Measurements from ENCODE around the gene PANK2. TPM values are rescaled to one million over a fixed set of nuclear protein-coding genes. Genes with fewer than 3 reads are reported as not detected.
"Not testable (repeated sequence)": the region's sequence is repeated elsewhere in the genome, so short reads cannot be mapped to it uniquely, and the experiment has no call there.

PANK2 gene
- 10 to 100 TPM; 24.9 to 39.8 (median 33.6) TPM for polyA plus RNA-seq (ENCODE audit: insufficient read length in 4 of 4)

DNA sequence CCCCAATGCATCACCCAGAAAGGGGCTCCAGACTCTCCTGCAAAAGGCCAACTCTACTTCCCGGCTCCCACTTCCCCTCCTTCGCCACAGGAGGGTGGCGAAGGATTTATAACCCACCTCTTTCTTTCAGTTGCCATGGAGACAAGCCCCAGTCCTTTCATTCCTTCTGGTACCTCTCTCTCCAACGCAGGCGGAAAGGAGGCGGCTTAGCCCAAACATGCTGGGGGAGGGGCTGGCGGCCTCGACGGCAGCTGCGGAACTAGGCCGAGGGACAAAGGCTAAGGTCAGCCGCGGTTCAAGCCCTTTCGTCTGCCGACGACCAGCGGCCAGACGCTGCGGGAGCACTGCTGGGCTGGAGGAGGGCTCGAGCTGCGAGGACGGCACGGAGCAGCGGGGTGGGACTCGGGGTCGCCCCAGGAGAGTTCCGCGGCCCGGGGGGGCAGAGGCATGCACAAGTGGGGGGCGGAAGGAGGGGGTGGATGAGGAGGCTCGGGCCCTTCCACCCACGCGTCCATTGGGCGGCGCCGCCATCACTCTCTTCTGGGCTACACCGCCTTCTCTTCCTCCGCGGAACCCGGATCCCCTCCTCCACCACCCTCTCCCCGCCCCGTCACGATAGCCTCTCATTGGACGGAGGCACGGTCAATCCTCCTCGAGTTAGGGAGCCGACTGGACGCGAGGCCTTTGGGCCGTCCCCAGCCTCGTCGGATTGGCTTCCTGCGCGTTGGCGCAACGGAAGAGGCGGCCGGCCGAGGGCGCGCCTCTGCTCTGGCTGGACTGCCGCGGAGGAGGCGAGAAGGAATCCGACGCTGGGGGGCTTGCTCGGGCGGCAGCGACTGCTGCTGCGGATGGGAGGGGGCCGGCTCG is at the start of gene PANK2:
TSS of gene PANK2 (plus strand) at position 766 of the 867 bp plus-strand sequence.
- DNase-seq (ENCODE audit: low read depth in 4 of 4, low spot score in 3 of 4): peak; percentile 96 to 99 (median 98)

- DNase-seq (ENCODE audit: low read depth in 4 of 4, low spot score in 3 of 4): not testable (repeated sequence)
Measured at GRCh38 chr20:3840201-3840600, 49.0 kb upstream of the PANK2 start.

DNA sequence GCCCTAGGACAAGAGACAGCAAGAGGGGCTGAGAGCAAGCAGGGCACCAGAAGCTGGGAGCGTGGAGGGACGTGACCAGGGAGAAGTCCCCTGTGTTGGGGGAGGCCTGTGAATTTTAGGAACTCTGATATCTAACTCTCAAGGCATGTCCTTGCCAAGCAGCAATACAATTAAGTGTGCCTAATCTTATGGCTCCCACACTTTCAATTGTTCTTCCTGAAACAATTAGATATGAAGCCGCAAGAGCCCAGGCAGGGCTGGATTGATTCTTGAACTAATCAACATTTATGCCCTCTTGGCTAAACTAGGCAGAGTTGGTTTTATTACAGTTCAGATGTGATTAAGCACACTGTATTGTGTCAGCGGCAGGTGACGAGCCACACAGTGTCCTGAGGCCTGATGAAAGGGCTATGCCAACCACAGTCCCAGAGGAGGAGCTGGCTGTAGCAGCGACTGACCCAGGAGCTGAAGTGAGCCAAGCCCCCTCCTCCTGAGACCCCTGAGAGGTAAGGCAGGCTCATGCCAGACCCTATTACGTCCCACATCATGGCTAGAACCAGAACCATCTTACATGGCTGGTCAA is 46.7 kb upstream of the PANK2 start:
- no peak for DNase-seq (ENCODE audit: low read depth in 4 of 4, low spot score in 3 of 4)

- no peak for DNase-seq (ENCODE audit: low read depth in 4 of 4, low spot score in 3 of 4)
Measured at GRCh38 chr20:3843490-3843889, 45.7 kb upstream of the PANK2 start.

DNA sequence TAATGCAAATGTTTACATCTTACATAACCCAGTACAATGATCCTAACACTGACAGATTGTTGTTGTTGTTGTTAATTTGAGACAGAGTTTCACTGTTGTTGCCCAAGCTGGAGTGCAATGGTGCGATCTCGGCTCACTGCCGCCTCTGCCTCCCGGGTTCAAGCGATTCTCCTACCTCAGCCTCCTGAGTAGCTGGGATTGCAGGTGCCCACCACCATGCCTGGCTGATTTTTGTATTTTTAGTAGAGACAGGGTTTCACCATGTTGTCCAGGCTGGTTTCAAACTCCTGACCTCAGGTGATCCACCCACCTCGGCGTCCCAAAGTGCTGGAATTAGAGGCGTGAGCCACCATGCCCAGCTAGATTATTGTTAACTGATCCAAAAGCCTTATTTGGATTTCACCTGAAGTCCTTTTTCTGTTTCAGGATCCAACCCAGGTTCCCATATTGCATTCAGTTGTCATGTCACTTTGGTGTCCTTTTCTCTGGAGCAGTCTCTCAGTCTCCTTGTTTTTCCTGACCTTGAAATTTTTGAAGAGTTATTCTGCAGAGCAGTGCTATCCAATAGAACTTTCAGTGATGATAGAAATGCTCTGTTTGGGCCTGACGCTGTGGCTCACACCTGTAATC is 45.1 kb upstream of the PANK2 start:
- not testable (repeated sequence) for DNase-seq (ENCODE audit: low read depth in 4 of 4, low spot score in 3 of 4)

- DNase-seq (ENCODE audit: low read depth in 4 of 4, low spot score in 3 of 4): peak in 1 of 4 donors; percentile 31
Measured at GRCh38 chr20:3846378-3846739, 42.8 kb upstream of the PANK2 start.

DNA sequence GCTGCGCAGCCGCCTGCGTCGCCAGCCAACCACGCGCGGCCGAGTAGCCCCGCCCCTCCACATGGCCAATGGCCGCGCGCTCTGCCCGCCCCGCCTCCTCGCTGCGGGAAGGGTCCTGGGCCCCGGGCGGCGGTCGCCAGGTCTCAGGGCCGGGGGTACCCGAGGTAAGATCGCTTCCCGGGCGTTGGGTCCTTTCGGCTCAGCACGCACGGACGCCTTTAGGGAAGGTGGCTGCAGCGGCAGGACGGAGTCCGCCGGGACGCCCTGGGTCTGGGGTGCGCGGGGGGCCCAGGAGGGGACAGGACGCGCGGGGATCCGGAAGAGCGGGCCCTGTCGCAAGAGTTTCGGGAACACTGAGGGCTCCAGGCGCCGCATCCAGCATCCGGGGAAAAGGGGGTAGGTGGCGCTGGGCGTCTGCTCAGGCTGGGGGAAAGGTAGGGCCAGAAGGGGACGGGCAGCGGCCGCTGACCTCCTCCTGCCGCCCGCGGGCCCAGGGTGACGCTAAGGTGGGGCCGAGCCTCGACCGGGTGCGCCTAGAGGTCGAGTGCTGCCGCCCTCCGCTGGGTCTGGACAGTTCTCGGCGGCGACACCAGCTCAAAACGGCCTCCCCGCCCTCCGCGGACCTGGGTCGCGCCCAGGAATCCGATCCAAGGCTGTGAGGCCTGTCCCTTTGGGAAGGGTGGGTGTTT is 42.3 kb upstream of the PANK2 start, which contains the start of gene MAVS:
TSS of gene MAVS (plus strand) at position 95 of the 689 bp plus-strand sequence. CDS start 7,791 bp downstream, outside the sequence.
- DNase-seq (ENCODE audit: low read depth in 4 of 4, low spot score in 3 of 4): peak; percentile 61 to 70 (median 66)

- DNase-seq (ENCODE audit: low read depth in 4 of 4, low spot score in 3 of 4): no peak
Measured at GRCh38 chr20:3847429-3847940, 41.7 kb upstream of the PANK2 start.

GRCh38 chr20:3848565-3848964 is 40.6 kb upstream of the PANK2 start:
- DNase-seq (ENCODE audit: low read depth in 4 of 4, low spot score in 3 of 4): no peak

GRCh38 chr20:3854462-3854871 is 34.7 kb upstream of the PANK2 start:
- DNase-seq (ENCODE audit: low read depth in 4 of 4, low spot score in 3 of 4): no peak

DNA sequence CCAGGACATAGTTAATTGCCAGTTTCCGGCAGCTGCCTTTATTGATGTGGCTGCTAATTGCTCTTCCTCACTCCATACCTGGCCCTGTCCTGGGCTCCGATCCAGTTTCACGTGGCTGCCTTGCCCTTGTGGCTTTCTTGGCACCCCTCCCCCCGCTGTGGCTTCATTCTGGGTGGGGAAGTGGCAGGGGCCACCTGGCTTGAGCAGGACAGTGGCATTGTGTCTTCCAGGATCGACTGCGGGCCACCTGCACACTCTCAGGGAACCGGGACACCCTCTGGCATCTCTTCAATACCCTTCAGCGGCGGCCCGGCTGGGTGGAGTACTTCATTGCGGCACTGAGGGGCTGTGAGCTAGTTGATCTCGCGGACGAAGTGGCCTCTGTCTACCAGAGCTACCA is 31.8 kb upstream of the PANK2 start:
- no peak for DNase-seq (ENCODE audit: low read depth in 4 of 4, low spot score in 3 of 4)

DNA sequence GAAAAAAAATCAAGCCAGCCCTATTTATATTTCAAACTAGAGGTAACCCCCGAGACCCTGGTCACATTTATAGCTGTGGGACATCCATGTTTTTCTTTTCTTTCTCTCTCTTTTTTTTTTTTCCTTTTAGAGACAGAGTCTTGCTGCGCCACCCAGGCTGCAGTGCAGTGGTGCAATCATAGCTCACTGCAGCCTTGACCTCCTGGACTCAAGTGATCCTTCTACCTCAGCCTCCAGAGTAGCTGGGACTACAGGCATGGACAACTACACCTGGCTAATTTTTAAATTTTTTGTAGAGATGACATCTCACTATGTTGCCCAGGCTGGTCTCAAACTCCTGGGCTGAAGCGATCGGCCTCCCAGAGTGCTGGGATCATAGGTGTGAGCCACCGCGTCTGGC is 30.5 kb upstream of the PANK2 start:
- DNase-seq (ENCODE audit: low read depth in 4 of 4, low spot score in 3 of 4): no peak

DNA sequence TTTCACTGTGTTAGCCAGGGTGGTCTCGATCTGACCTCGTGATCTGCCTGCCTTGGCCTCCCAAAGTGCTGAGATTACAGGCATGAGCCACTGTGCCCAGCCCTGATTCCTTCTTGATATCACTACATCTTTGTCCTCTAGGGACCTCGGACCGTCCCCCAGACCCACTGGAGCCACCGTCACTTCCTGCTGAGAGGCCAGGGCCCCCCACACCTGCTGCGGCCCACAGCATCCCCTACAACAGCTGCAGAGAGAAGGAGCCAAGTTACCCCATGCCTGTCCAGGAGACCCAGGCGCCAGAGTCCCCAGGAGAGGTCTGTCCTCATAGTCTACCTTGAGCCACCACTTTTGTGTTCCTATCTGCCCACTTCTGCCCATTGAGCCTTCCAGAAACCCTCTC is 28.0 kb upstream of the PANK2 start:
- no peak for DNase-seq (ENCODE audit: low read depth in 4 of 4, low spot score in 3 of 4)

GRCh38 chr20:3862333-3862732 is 26.9 kb upstream of the PANK2 start:
- DNase-seq (ENCODE audit: low read depth in 4 of 4, low spot score in 3 of 4): no peak

DNA sequence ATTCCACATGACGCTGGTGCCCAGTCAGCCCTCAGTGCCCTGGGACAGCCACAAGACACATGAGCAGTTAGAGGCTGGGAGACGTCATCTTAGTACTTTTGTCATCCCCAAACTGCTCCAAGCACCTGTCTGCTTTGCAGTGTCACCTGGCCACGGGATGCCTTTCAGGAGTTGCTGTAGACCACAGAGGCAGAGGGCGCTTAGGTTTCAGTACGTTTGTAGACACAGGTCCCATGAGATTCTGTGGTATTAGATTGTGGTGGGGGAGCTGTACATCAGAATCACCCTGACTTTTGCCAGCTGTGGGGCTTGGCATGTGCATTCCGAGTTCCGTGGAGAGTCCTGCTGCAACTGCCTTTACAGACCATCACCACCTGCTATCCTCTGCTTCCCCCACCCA is 25.9 kb upstream of the PANK2 start:
- no peak for DNase-seq (ENCODE audit: low read depth in 4 of 4, low spot score in 3 of 4)

GRCh38 chr20:3864518-3864917 is 24.7 kb upstream of the PANK2 start:
- no peak for DNase-seq (ENCODE audit: low read depth in 4 of 4, low spot score in 3 of 4)

GRCh38 chr20:3865152-3865886 is 23.9 kb upstream of the PANK2 start:
- no peak for DNase-seq (ENCODE audit: low read depth in 4 of 4, low spot score in 3 of 4)

GRCh38 chr20:3865887-3866407 is 23.2 kb upstream of the PANK2 start:
- DNase-seq (ENCODE audit: low read depth in 4 of 4, low spot score in 3 of 4): no peak

- no peak for DNase-seq (ENCODE audit: low read depth in 4 of 4, low spot score in 3 of 4)
Measured at GRCh38 chr20:3866464-3866863, 22.7 kb upstream of the PANK2 start.

- DNase-seq (ENCODE audit: low read depth in 4 of 4, low spot score in 3 of 4): no peak
Measured at GRCh38 chr20:3867802-3868201, 21.4 kb upstream of the PANK2 start.
